ENCODE measurements around the gene FAM20C.

DNA sequence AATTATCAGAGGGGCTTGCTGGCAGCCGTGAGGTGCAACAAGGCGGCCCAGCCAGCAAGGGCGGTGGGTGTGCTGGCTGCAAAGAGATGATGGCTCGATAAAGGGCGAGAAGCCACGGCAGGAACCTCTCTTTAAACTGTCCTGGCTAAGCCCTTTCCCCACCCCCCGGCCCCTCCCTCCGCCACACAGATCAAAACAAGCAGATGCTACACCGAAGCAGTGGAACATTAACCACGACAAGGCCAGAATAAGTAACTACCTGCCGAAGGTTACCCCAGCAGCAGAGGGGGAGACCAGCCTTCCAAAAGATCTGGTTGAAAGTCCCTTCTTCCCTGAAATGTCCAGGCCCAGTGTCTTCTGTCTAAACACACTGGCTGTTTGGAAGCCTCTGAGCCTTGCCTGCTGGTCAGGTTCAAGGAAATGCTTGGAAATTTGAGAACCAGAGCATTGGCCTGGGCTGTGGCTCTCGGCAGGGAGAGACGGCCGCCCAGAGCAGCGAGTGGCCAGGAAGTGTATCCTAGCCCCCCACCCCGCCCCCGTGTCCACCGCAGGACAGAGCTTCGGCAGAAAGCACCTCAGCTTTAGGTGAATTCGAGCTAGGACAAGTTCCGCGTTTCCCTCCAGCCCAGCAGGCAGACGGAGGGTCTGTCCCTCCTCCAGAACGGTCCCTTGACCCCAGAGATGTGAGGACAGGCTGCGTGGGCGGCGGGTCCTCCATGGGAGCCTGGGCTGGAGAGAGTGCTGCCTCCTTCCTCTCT, 2.1 kb downstream of the FAM20C start:
- TF ChIP-seq, protein P1, sequence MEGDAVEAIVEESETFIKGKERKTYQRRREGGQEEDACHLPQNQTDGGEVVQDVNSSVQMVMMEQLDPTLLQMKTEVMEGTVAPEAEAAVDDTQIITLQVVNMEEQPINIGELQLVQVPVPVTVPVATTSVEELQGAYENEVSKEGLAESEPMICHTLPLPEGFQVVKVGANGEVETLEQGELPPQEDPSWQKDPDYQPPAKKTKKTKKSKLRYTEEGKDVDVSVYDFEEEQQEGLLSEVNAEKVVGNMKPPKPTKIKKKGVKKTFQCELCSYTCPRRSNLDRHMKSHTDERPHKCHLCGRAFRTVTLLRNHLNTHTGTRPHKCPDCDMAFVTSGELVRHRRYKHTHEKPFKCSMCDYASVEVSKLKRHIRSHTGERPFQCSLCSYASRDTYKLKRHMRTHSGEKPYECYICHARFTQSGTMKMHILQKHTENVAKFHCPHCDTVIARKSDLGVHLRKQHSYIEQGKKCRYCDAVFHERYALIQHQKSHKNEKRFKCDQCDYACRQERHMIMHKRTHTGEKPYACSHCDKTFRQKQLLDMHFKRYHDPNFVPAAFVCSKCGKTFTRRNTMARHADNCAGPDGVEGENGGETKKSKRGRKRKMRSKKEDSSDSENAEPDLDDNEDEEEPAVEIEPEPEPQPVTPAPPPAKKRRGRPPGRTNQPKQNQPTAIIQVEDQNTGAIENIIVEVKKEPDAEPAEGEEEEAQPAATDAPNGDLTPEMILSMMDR (IDR thresholded peaks at IDR 0.05), result no peak
- TF ChIP-seq POLR2AphosphoS5 (IDR thresholded peaks at IDR 0.05), result no peak
- no peak for TF ChIP-seq POLR2A (IDR thresholded peaks at IDR 0.05)

All from suprapubic skin (tissue), 4 donors.